HFFc6 (cell line): Measurements from ENCODE around the gene NELL2. TPM values are rescaled to one million over a fixed set of nuclear protein-coding genes. Genes with fewer than 3 reads are reported as not detected.

Experiments
- DNase-seq: peaks from one replicate; pipeline ENCODE4 v3.0.0-alpha.2; 2018
- H3K27ac Mint-ChIP-seq: 2 replicates; pipeline ENCODE4 v1.8.0; 2020; ENCODE audit warnings: mild to moderate bottlenecking, mixed read lengths
- H3K27me3 Mint-ChIP-seq: 2 replicates; pipeline ENCODE4 v1.8.0; 2021; ENCODE audit warnings: mild to moderate bottlenecking, moderate library complexity, mixed read lengths; ENCODE audit not compliant: insufficient read depth
- H3K36me3 Mint-ChIP-seq: 2 replicates; pipeline ENCODE4 v1.8.0; 2021; ENCODE audit warnings: low read depth, mixed read lengths
- H3K4me1 Mint-ChIP-seq: 2 replicates; pipeline ENCODE4 v1.8.0; 2020; ENCODE audit warnings: low read depth, mixed read lengths
- H3K4me3 Mint-ChIP-seq: 2 replicates; pipeline ENCODE4 v1.8.0; 2020; ENCODE audit warnings: mild to moderate bottlenecking, moderate library complexity, mixed read lengths
- H3K9me3 Mint-ChIP-seq: 2 replicates; pipeline ENCODE4 v1.8.0; 2020; ENCODE audit warnings: mild to moderate bottlenecking, mixed read lengths
- CTCF ChIP-seq: fragments of 200-600 bp; sonication (generic); IDR thresholded peaks from 2 replicates; pipeline ENCODE4 v1.5.0; 2021; ENCODE audit warnings: antibody characterized with exemption, mild to moderate bottlenecking
- total RNA-seq, 6 experiments: library from RNA; stranded (reverse); fragmentation: NEBNext Ultra II Directional; extraction: Animal tissue kit (Norgen Biotek cat#: 25700); gene quantifications; 2 replicates in 1 of 6; 3 replicates in 5 of 6; pipeline ENCODE4 v1.2.3, GENCODE V29; 2021

NELL2 gene
- total RNA-seq, 6 experiments from 2014 or later, result not detected

- Mint-ChIP-seq H3K27me3 (no peaks in the 10 kb centered on the region), H3K36me3 (no peaks in the 10 kb centered on the region; the same call in 1 of the 2 replicates), H3K27ac (no peak overlapping the region), H3K9me3 (peaks cover 9% of the 10 kb centered on the region; the same call in 1 of the 2 replicates), H3K4me3 (no peak overlapping the region), H3K4me1 (no peaks in the 10 kb centered on the region)
- DNase-seq, result no peak
- TF ChIP-seq CTCF, result no peak
These were observed 415.9 kb downstream of the NELL2 start for GRCh38 chr12:44460261-44460660.

- Mint-ChIP-seq H3K27ac (no peak overlapping the region), H3K4me3 (no peak overlapping the region), H3K36me3 (no peaks in the 10 kb centered on the region; the same call in 1 of the 2 replicates), H3K27me3 (no peaks in the 10 kb centered on the region), H3K4me1 (no peaks in the 10 kb centered on the region), H3K9me3 (peaks cover 9% of the 10 kb centered on the region; the same call in 1 of the 2 replicates)
- no peak for TF ChIP-seq CTCF
- DNase-seq, result no peak
These were observed 416.5 kb downstream of the NELL2 start for GRCh38 chr12:44459569-44459968.

Other genes with a start within 250 kb of the NELL2 start
- gene DBX2, start 174.8 kb upstream of the NELL2 start, total RNA-seq, result not detected